ENCODE results near the gene DTNA.
"Not testable (repeated sequence)": the region's sequence is repeated elsewhere in the genome, so short reads cannot be mapped to it uniquely, and the experiment has no call there.

DTNA gene

DNA sequence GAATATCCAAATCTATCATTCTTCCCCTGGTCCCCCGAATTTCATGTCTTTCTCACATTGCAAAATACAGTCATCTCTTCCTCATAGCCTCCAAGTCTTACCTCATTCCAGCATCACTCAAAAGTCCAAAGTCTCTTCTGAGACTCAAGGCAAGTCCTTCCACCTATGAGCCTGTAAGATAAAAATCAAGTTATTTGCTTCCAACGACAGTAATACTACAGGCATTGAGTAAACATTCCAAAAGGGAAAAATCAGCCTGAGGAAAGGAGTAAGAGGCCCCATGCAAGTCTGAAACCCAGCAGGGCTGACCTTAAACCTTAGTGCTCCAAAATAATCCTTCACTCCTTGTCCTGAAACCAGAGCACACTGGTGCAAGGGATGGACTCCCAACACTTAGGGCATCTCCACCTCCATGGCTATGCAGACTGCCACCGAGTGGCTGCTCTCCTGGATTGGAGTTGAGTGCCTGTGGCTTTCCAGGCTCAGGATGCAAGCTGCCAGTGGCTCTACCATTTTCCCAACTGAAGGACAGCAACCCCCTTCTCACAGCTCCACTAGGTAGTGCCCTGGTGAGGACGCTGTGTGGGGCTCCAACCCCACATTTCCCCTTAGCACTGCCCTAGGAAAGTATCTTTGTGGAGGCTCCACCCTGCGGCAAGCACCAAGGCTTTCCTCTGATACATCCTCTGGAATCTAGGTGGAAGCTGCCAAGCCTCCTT lies 16.3 kb downstream of the DTNA start:
- no peak for DNase-seq

- DNase-seq = no peak
Observed at GRCh38 chr18:34729264-34729663, 19.2 kb downstream of the DTNA start.

GRCh38 chr18:34729740-34730355 lies 19.8 kb downstream of the DTNA start:
- DNase-seq = no peak

- DNase-seq = no peak
Observed at GRCh38 chr18:34730774-34731173, 20.7 kb downstream of the DTNA start.

GRCh38 chr18:34734056-34734455 lies 24.0 kb downstream of the DTNA start:
- DNase-seq = no peak

DNA sequence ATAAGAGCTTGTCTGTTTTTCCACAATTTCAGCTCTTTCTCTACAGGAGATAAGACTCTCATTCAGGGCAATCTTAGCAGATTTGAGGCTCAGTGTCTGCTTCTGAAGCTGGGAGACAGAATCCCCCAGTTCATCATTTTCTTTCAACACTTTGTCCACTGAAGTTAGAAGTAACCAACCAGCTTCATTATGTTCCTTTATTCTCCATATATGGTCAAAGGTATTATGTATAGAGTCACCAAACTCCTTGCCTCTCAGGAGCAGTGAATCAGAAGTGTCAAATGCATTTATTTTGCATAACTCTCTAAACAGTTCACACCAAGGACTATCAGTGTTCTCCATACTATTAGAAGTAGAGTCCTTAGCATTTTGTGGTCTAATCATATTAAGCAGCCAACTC lies 24.4 kb downstream of the DTNA start:
- not testable (repeated sequence) for DNase-seq

DNA sequence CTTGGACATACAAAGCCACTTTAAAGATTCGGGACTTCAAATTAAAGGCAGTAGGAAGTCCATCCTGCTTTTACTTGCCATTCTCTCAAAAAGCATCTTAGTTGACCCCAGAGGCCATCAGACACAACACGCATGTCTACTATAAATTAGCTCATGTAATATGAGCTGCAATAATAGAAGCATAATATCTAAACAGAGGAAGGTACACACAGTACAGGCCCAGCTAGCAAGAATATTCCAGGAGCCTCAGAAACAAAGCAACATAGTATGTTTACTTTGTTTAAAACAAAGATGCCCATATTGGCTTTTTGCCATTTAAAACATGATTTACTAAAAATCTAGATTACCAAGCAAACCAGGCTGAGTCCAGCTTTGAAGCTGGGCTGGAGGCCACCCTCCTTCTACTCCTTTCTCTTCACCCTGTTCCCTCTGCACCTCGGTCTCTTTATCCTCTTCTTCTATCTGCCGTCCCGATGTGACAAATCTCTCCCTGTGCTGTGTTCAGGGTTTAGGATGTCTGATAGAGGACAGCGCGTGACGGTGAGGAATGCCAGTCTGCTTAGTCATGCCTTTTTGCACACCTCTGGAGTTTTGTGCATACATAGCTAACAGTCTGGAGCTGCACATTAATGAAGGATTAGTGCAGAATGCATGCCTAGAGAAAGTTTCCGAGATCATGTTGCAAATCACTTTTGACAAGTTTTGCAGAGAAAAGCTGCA lies 28.2 kb downstream of the DTNA start:
- no peak for DNase-seq

- DNase-seq = no peak
Observed at GRCh38 chr18:34740101-34740500, 30.0 kb downstream of the DTNA start.

- no peak for DNase-seq
Observed at GRCh38 chr18:34740724-34741123, 30.6 kb downstream of the DTNA start.

DNA sequence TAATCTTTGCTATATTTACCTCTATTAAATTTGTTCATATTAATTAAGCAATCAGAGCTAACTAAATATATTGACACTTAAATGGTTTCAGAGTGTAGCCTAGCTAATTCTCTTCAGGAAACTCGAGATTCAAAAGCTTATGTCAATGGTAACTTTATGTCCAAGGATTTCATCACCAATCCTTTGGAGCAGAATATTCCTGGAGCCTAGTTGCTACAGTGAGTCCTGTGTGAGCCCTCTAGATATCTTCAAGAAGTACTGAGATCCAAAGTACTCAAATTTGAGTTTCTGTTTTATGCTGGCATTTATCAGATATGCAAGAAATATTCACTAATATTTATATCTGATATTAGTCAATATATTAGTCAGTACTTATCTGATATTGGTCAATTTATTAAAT lies 31.3 kb downstream of the DTNA start:
- DNase-seq = no peak

GRCh38 chr18:34742891-34743341 lies 32.8 kb downstream of the DTNA start:
- no peak for DNase-seq

DNA sequence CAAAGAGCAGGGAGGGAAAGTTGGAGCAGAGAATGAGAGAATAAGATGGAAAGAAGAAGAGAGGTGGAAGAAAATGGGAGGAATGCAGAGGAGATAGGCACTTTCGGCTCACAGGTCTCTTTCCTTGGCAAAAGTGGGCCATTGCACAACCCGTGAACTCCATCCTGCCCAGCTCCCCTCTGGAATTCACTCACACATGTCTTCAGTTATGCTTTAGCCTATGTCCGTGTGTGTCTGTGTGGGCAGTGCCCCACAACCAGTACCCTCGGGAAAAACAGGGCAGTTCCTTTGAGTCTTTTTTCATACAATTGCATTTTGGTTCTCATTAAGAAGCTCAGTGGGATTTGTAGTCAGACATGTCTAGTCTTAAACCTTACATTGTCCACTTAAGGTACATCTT lies 34.5 kb downstream of the DTNA start:
- DNase-seq = no peak

DNA sequence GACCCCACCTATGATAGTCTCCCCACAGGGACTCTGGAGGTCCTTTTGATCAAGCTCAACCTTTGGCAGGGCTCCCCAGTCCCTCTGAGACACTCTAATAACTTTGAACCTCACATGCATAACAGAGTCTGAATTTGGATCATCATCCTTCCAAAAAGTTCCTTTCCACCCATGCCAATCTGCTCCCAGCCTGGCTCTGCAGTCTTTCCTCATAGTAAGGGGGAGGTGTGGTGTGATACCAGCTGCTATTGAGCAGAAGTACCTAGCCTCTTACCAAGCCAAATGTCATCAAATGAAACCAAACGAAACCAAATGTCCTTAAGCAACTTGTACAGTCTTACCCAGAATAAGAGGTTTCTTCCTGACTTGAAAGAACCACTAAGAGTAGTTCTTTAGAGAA lies 36.5 kb downstream of the DTNA start:
- DNase-seq = no peak

DNA sequence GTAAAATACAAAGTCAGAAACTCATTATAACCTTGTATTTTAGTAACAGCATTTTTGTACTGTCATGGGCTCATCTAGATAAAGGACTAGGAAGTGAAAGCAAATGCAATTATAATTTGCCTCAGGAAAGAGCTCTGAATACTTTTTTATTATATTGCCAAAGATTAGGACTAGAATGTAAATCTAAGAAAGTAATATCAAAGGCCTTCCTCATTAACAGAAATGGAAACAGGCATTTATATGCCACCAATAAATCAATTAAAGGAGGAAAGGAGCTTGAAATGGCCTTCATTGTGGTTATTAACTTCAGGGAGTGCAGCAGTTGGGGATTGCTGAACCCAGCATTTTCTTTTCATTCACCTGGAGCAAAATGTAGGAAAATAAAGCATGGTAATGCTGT lies 39.6 kb downstream of the DTNA start:
- no peak for DNase-seq

DNA sequence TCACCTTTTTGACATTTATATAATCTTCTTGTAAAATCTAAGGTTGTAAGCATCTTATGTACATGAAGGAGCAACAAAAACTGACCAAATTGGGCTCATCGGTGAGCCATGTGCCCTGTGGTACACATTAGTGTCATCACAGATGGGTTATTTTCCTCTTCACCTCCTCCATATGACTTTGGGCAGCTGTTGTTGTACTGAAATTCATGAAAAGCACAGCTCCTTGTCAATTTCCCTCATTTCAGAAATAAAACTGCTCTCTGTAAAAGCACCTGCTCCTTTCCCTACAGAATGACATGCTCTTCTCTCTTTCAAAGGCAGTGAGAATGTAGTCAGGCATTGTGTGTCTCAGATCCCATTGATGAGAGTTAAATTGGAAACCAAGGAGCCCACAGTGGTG lies 42.0 kb downstream of the DTNA start:
- DNase-seq = no peak

DNA sequence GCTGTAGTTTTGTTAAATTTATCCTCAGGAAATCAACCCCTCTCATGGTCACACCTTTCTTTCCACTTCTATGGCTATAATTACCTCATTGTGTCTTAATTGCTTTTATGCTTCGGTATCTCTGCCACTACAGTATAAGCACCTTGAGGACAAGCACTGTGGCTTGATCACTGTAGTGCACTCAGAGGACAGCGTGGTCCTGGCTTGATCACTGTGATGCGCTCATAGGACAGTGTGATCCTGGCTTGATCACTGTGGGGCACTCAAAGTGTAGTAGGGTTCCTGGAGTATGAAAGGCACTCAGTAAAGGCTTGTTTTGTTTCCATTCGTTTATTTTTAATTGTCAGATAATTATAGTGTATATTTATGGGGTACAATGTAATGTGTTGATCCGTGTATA lies 44.2 kb downstream of the DTNA start:
- DNase-seq = no peak

- no peak for DNase-seq
Observed at GRCh38 chr18:34757666-34758065, 47.6 kb downstream of the DTNA start.

DNA sequence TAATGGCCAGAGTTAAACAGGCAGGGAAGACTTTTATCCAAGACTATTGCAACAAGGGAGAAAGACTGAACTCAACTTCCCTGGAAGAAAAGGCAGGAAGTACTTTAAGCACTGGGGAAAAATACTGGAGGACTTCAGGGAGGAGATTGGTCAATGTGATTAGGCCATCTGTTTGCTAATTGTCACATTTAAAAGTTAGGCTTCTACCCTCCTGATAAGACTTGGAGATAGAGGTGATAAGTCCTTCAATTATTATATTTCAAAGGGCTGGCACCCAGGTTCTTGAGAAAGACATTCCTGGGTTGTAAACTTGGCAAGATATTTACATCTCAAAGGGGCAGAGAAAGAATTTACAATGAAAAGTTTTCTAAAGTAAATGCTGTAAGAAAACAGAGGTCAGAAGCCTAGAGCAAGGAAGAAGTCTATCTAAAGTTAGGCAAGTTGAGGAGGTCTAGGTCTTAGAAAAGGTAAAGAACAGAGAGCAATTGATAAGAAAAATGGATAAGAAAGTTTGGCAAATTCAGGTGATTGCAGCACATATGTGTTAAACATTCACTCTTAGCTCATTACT lies 48.4 kb downstream of the DTNA start:
- DNase-seq = no peak

GRCh38 chr18:34760444-34760843 lies 50.3 kb downstream of the DTNA start:
- no peak for DNase-seq

DNA sequence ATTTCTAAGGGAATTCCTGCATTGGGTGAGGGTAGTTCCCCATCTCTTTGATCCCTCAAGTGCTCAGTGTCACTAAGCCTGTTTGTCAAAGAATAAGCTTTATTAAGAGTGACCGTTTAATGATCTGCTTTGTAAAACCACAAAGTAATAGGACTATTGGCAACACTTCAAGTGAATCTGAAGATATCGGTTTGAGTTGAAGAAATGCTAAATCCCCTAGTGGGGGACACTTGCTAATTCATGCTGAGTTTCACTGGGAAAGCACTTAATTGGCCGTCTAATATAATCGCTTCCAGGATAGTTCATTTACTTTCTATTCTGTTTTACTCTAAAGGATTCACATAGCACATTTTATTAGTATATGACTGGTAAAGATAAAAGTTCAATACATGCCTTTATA lies 54.4 kb downstream of the DTNA start:
- no peak for DNase-seq

GRCh38 chr18:34767601-34768027 lies 57.5 kb downstream of the DTNA start:
- no peak for DNase-seq

DNA sequence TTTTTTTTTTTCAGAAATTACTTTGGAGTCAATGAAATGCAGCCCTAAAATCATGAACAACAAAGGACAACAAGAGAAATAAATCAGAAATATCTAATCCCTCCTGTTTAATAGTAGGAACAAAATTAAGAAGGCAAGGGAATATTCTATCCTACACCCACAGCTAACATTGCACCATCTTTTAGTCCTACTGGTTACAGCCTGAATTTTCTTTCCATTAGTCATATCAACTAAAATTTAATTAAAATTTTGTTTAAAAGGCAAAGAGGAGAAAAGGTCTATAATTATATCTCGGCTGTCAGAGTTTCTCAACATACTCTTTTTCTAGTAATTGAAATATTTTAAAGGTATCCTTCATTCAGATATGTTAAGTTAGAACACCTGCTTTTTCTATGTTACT lies 61.9 kb downstream of the DTNA start:
- no peak for DNase-seq

- no peak for DNase-seq
Observed at GRCh38 chr18:34772887-34773286, 62.8 kb downstream of the DTNA start.

DNA sequence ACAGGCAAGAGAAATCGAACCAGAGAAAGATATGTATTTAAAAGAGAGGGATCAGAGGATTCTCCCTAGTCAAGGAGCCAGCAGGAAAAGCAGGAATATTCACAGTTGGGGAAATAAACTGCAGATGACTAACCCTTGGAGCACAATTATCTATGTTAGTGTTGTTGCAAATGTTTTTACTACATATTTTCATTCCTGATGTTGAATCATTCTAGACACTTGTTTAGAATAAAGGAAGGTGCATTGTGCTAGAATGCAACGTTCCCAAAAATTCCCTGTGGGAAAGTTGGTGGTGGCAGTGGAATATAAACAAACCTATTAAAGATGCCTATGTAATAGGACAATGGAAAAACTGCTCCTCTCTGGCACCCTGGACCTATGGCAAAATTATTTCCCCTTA lies 63.3 kb downstream of the DTNA start:
- DNase-seq = no peak

Data from activated T-cell treated with anti-CD3 and anti-CD28 coated beads, Interleukin-2, amount 50 U/mL, for 1 hour (primary cell).